ENCODE data around the gene MMP11.

MMP11 gene

DNA sequence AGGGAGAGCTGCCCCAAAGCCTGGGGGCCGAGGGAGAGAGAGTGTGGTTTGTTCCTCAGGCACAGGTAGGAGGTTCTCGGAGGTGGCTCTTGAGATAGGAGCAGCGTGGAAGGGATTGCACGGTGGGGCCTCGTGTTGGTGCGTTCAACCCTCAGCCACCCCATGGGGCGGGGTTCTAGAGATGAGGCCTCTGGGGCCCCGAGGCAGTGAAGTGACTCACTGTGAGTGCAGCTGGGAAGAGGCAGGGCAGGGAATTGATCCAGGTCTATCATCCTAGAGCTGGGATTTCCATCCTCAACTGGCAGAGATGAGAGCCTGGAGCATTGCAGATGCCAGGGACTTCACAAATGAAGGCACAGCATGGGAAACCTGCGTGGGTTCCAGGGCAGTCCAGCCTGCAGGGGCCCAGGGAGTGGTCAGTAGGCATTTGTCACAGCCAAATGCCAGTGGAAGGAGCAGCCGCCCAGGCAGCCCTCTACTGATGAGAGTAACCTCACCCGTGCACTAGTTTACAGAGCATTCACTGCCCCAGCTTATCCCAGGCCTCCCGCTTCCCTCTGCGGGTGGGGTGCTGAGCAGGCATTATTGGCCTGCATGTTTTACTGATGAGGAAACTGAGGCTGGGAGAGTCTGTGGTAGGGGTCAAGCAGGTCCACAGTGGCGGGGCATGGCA is 9.0 kb downstream of the MMP11 start:
- DNase-seq, result no peak

DNA sequence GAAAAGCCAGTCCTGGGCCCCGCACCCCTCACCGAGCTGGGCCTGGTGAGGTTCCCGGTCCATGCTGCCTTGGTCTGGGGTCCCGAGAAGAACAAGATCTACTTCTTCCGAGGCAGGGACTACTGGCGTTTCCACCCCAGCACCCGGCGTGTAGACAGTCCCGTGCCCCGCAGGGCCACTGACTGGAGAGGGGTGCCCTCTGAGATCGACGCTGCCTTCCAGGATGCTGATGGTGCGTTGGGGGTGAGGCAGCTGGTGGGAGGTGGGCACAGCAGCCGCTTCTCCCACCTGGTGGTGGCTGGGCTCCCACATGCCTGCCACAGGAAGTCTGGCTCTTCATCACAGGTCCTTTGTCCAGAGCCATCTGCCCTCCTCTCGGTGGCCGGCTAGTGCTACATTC is 9.6 kb downstream of the MMP11 start:
- DNase-seq, result no peak

- DNase-seq, result no peak
These were observed 10.1 kb downstream of the MMP11 start for GRCh38 chr22:23782703-23783102.

DNA sequence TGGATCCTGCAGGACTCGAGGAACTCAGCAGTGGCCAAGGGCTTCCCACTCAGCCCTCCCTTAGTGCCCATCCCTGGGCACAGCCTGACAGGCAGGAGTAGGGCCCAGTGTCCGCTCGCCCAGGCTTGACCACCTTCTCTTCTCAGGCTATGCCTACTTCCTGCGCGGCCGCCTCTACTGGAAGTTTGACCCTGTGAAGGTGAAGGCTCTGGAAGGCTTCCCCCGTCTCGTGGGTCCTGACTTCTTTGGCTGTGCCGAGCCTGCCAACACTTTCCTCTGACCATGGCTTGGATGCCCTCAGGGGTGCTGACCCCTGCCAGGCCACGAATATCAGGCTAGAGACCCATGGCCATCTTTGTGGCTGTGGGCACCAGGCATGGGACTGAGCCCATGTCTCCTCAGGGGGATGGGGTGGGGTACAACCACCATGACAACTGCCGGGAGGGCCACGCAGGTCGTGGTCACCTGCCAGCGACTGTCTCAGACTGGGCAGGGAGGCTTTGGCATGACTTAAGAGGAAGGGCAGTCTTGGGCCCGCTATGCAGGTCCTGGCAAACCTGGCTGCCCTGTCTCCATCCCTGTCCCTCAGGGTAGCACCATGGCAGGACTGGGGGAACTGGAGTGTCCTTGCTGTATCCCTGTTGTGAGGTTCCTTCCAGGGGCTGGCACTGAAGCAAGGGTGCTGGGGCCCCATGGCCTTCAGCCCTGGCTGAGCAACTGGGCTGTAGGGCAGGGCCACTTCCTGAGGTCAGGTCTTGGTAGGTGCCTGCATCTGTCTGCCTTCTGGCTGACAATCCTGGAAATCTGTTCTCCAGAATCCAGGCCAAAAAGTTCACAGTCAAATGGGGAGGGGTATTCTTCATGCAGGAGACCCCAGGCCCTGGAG is 10.9 kb downstream of the MMP11 start:
- DNase-seq, result no peak

DNA sequence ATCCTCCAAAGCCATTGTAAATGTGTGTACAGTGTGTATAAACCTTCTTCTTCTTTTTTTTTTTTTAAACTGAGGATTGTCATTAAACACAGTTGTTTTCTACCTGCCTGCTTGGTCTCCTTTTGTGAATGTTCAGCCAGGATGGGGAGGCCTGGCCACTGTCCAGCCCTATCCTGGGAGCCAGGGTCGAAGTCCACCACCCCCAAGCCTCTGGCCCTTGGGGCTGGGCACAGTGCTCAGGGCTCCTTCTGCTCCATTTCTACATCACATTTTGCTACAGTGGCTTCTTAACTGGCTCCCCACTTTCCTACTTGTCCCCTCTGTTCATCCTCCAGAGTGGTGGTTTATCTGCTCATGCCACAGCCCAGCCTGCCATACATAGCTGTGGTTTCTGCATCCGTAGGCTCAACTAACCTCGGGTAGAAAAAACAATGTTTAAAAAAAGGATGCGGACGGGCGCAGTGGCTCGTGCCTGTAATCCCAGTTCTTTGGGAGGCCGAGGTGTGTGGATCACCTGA is 11.6 kb downstream of the MMP11 start:
- DNase-seq, result no peak

DNA sequence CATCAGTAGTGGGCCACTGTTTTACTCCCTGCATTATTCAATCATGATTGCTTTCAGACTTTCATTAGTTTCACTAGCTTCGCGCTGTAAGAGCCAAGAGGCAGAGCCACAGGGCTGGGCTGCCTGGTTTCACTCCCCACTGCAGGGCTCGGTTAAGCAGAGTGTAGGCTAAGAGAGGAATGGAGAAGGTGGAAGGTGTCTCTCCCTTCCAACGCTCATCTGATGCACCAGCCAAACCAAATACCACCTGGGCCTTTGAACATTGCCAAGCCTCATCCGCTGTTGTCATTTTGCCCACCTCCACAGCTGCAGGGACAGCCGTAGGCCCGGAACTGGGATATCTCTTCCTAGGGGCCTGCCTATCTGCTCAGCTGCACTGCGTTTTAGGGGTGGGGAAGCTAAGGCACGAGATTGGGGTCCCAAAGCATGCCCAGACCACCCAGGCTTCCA is 13.6 kb downstream of the MMP11 start:
- DNase-seq, result no peak

- peak; percentile 89 for DNase-seq
These were observed 14.3 kb downstream of the MMP11 start, which contains the start of gene SMARCB1 for GRCh38 chr22:23786752-23787599. Gene SMARCB1, plus strand, starts transcription at chr22:23786966. Its CDS starts 204 bp downstream, at chr22:23787170.

DNA sequence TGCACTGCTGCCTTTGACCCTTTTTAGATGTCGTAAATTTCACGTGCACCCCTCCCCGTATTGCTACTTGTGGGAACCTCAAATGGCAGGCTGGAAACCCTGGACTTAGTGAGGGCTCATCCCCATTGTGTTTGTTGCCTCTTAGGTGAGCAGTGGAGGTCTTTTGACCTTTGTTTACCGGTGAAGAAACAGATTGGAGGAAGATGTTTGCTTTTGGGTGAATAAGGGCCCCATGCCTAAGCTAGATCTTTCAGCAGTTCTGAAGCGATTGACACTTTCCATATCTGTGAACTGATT is 14.9 kb downstream of the MMP11 start:
- DNase-seq, result no peak

GRCh38 chr22:23787910-23788309 is 15.3 kb downstream of the MMP11 start:
- DNase-seq, result no peak

- no peak for DNase-seq
These were observed 16.5 kb downstream of the MMP11 start for GRCh38 chr22:23789121-23789520.

DNA sequence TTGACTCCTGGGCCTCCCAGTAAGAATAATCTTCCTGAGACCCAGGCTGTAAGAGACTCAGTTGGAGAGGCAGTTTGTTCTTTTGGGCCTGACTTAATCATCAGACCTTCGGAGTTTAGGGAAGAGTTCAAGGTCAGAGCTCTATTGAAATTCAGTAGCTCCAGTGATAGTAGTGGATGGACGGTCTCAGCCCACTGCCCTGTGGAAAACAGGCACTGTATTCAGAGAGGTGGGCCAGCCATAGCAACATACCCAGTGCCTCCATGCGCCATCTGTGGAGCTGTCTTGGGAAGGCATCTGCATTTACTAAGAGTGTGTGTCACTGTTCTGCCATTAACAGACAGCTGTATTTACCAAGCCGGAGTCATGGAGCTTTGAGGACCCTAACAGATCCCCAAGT is 17.0 kb downstream of the MMP11 start:
- no peak for DNase-seq

DNA sequence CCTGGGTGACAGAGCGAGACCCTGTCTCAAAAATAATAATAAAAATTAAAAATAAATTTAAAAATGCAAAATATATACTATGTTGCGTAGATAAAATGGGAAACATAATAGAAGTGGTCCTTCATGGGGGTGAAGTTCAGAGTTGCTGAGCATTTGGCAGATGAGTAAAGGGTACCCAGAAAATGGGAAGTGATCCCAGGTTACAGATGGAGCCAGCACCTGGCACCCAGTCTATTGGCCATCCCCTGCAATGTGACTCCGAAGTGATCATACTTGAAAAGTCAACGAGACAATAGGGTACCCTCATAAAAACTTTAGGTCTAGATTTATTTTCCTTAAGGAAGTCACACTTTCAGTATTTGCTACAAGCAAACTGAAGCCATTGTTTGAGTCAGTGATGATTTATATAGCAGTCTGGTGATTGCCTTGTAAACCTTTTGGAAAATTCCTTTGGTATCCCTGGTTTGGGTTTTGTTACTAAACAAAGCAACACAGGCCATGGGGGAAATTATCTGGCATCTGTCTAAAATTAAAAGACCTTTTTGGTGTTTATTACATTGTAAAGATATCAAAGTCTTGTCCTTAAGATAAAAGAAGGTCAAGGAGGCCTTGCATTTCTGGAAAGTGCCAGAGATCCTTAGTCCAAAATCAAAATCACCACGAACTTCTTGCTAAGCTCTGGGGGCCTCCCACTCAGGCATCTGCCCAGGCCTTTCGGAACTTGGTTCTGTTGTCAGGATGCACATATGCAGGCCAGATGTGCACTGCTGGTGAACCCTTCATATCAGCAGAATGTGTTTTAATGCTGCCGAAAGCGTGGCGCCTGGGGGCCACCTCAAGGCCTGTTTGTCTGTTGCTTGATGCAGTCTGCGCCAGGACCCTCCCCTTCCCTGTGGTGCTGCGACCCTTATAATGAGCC is 18.4 kb downstream of the MMP11 start:
- no peak for DNase-seq

- DNase-seq, result no peak
These were observed 19.3 kb downstream of the MMP11 start for GRCh38 chr22:23791738-23792645.

DNA sequence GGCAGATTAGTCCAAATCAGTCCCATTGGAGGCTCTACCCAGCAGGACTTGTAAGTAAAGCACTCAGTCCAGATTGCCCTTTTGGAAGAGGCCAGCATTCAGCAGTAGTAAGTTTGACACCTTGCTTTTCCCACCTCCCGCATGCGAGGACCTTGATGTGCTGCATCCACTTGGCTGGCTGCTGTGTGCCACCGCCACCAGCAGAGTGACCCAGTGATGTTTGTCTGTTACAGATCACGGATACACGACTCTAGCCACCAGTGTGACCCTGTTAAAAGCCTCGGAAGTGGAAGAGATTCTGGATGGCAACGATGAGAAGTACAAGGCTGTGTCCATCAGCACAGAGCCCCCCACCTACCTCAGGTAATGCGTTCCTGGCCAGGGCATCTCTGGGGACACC is 20.7 kb downstream of the MMP11 start:
- no peak for DNase-seq

GRCh38 chr22:23796461-23796860 is 23.8 kb downstream of the MMP11 start:
- no peak for DNase-seq

GRCh38 chr22:23800297-23801237 is 27.9 kb downstream of the MMP11 start:
- DNase-seq, result no peak

DNA sequence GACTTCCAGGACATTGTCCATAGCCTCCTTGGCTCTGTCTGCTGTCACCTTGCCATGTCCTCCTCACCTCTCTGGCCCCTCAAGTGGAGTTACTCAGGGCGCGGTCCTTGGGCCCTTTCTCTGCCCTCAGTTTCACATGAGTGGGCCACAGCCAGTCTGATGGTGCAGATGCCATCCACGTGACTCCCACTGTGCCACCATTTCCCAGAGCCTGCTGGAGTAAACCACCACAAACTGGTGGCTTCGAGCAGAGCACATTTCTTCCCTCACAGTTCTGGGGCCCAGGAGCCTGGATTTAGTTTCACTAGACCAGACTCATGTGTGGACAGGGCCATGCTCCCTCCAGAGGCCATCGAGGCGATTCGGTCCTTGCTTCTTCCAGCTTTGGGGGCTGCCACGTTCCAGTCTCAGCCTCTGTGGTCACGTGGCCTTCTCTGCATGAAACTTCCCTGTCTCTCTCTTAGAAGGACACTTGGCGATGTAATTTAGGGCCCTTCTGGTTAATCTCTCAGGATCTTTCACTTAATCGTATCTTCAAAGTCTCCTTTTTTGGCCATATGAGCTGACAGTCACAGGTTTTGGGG is 28.7 kb downstream of the MMP11 start:
- DNase-seq, result no peak

- DNase-seq, result no peak
These were observed 29.3 kb downstream of the MMP11 start for GRCh38 chr22:23801886-23802377.

All from activated naive CD4-positive, alpha-beta T cell treated with Interleukin-2 at 50 U/mL for 16 hours (primary cell).